ENCODE results near the gene CWF19L2.

GRCh38 chr11:107438148-107438547, 19.5 kb downstream of the CWF19L2 start:
- TF ChIP-seq EZH2phosphoT487 (IDR thresholded peaks at IDR 0.05; ENCODE audit: unreplicated experiment) (no peak), POLR2AphosphoS5 (IDR thresholded peaks at IDR 0.05; ENCODE audit: low read depth) (no peak), CTCF (conservative IDR thresholded peaks at IDR 0.05; ENCODE audit: low read depth in 2 of 2) (no peak), ZNF462 (CRISPR knock-in tag; IDR thresholded peaks at IDR 0.05) (no peak)

Measured in GM23338 (cell line).